Skeletal muscle cell (primary cell): ENCODE data around the gene CBX6.

Experiments used
- DNase-seq: peaks from one replicate; pipeline ENCODE4 v3.0.0-alpha.2; 2010; ENCODE audit warnings: low read depth
- H3K4me3 ChIP-seq: 2 replicates; pipeline ENCODE4 v1.5.1; 2011; ENCODE audit warnings: low read depth, mild to moderate bottlenecking, control low read depth, low read length, moderate library complexity

The CBX6 gene

DNA sequence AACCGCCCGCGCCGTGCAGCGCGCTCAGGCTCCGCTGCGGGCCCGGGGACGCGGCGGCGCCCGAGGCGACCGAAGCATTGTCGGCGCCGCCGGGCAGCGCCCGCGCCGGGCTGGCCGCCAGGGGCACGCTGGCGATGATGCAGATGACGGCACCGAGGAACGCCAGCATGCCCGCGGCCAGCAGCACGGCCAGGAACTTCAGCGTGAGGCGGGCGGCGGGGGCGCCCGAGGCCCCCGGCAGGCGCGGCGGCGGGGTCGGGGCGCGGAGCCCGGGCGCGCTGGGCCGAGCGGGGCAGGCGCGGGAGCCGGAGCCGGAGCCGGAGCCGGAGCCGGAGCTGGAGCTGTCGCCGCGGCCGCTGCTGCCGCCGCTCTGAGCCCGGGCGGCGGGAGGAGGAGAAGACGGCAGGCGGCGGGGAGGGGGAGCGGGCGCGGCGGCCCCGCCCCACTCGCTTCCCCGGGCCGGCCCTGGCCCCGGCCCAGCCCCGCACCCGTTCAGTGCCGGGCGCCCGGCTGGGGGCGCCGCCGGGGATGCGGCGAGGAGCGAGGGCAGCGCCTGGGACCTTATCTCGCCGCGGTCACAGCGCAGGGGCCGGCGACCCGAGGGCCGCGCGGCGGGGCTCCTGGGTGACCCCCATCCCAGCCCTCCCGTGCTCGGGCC, 28.2 kb downstream of the CBX6 start, which contains the start of gene NPTXR:
Gene NPTXR (minus strand): TSS at position 372 of the 658 bp plus-strand sequence.
- DNase-seq: no peak
- peak within 1 kb of the TSS; percentile 37 for H3K4me3 ChIP-seq

DNA sequence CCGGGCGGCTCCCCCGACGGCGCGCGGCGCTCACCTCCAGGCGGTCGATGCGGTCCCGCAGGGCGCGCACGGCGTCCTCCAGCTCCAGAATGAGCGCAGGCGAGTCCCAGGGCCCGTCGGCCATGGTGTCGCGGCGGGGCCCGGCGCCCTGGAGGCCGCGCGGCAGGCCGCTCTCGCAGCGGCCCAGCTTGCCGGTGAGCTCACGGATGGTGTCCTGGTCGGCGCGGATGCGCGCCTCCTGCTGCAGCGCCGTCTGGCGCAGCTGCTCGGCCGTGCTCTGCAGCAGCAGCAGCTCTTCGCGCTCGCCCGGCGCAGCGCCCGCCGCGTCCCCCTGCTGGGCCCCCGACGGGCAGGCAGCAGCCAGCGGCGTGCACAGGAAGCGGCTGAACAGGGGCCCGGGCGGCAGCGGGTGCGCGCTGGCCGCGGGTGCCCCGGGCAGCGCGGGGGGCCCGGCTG, 28.8 kb downstream of the CBX6 start:
- H3K4me3 ChIP-seq: peak overlapping the region; percentile 37

DNA sequence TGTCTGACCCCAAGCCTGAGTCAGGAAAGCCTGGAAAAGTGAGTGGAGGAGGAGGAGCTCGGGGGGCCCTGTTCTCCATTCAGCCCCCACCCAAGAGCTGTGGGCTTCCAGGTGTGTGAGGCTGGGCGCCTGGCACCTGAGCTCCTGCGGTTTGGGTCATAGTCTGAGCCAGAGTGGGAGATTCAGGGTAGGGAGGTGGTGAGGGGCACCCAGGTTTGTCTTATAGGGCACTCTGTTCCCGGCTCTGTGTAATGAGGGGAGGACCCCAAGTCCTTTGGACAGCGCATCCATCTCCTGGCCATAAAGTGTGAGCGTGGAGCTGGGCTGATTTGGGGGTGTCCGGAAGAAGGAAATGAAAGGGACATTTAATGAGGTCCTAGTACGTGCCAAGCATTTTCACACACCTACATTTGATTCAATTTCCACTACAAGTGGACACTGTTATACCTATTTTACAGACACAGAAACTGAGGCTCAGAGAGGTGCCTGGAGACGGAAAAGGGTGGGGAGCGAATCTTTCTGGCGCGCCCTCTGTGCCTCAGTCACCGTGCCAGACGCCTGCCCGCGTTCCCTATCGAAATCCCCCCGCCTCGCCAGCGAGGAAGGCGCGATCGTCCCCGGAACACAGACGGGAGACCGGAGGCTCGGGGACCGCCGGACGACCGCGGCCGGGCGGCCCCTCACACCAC, 29.4 kb downstream of the CBX6 start:
- peak overlapping the region; percentile 37 for H3K4me3 ChIP-seq
- DNase-seq: no peak

More for the DNA sequence above, 28.8 kb downstream of the CBX6 start:
- DNase-seq: peak; percentile 60

DNA sequence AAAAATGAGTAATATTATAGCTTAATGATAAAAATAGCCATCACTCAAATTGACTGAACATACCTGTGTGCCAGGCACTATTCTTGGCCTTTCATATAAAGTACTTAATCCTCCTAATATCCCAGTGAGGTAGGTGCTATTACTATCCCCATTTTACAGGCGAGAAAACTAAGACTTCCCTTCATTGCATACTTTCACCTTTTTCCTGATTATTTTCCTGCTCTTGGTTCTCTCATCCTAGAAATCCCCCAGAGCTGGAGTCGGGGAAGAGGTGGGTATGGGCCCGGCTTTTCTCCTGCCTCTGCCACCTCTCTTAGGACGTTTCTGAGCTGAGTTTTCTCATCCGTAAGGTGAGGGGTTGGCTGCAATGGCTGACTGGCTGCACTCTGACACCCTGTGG, 30.4 kb downstream of the CBX6 start:
- no peak overlapping the region for H3K4me3 ChIP-seq
- DNase-seq: no peak

DNA sequence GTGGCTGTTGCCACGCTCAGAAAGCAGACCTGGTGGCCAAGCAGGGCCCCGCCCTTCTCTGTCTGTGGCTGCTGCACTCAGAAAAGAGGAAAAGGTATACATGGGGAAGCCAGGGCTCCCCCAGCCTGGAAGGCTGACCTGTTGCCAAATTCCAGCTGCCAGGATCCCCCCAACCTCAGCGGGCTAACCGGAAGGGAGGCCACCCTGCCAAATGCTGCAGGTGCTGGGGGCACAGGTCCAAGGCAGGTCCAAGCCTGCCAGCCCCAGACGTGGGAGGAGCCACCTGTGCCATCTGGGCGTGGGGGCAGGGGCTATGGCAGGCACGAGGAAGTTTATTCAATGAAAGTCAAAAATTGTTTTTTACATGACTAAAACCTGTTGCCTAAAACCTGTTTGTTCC, 30.8 kb downstream of the CBX6 start:
- H3K4me3 ChIP-seq: no peak overlapping the region
- no peak for DNase-seq

DNA sequence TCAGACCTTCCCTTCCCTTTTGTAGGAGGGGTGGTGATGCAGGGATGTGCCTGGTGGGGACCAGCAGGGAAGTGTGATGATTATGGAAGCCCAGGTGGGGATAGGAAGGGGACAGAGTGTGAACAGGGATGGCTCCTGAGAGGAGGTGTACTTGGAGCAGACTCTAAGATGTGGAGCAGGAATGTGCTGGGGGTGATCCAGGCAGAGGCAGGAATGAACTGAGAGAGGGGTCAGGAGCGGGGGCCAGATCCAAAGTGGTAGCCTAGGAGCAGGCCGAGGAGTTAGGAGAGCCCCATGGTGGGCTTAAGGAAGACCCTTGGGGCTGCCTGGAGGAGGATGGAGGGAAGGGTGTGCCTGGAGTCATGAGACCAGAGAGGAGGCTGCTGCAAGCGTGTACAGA, 31.9 kb downstream of the CBX6 start:
- no peak for DNase-seq
- H3K4me3 ChIP-seq: no peak overlapping the region

DNA sequence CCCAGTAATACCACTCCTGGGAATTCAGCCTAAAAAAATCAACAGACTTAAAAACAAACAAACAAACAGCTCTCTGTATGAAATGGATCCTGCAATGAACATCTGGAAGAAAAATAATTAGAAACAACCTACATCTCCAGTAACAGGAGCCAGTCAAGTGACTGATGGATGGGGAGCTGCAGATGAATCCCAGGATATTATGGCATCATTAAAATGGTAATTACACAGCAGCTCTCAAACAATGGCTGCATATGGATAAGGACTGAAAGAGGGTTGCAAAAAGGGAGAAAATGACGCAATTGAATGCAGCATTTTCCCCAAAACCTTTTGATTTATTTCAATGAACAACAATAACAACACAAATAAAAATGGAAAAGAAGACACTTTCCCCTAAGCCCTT, 32.3 kb downstream of the CBX6 start:
- no peak for DNase-seq
- H3K4me3 ChIP-seq: no peak overlapping the region

DNA sequence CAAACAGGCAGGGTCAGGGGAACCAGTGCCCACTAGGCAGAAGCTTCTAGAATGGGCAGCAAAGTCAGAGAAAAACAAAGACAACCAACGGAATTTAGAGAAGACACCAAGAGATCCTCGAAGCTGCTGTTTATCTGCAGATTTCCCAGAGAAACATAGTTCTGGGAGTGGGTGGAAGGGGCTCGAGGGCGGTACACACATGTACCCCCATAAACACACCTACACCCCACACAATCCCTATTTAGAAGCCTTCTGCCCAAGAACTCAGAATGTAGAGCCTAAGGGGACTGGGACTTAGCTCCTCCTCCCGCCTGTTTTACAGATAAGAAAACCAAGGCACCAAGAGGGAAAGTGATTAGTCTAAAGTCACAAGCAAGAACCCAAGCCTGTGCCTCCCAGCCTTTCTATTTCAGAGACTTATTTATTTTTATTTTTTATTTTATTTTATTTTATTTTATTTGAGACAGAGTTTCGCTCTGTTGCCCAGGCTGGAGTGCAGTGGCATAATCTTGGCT, 34.5 kb downstream of the CBX6 start:
- DNase-seq: no peak
- H3K4me3 ChIP-seq: no peak overlapping the region

DNA sequence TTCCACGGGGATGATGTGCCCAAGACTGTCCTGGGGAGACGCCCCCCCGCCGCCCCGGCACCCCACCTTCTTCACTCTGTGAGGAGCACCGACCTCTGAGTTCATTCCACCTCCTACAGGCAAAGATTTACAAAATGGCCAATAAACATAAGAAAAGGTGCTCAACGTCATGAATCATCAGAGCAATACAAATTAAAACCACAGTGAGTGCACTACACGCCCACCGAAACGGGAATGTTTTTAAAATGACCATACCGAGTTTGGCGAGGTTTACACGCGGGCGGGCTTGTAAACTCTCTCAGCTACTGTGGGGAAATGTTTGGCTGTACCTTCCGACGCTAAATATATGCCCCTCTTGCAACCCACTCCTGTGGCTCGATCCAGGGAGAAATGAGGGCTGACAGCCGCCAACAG, 36.1 kb downstream of the CBX6 start:
- no peak overlapping the region for H3K4me3 ChIP-seq
- DNase-seq: peak; percentile 8

DNA sequence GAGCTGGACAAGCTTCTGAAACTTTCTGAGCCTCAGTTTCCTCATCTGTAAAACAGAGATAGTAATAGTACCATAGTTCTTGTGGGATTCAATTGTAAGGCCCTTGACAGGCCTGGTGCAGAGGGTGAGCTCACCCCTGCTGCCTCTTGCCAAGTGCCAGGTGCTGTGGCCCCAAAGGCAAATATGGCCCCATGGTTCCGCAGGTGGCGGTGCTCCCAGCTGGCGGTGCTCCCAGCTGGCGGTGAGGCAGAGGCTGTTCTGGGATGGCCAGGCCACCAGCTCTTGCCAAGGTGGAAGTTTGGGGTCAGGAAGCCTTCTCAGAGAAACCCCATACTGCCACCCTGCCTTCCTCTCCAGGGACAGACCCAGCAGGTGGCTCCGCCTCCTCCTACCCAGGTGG, 37.0 kb downstream of the CBX6 start:
- no peak for DNase-seq
- H3K4me3 ChIP-seq: no peak overlapping the region

DNA sequence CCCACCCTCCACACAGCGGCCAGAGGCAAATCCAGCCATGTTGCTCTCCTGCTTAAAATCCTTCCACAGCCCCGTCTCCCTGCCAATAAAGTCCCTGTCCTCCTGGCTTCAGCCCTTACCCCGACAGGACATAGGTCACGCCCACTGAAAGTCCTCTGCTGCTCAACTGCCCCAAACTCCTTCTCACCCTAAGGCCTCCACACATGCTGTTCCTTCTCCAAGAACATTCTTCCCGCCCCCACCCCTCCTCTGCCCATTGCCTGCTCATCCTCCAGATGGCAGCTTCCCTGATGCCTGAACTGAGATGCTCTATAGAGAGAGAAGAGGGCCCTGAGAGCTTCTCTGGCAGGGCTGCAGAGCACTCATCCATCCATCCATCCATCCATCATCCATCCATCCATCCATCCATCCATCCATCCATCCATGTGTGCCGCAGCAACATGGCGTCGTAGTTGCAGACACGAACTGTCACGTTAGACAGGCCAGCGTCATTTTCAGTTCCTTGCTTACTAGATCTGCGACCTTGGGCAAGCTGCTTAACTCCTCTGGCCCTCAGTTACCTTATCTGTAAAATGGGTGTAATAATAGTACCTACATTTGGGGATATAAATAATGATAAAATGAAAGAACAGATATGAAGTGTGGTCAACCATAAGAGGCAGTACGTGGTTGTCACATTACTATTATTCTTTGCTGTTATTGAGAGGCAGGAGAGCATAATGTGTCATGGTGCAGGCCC, 37.6 kb downstream of the CBX6 start:
- no peak overlapping the region for H3K4me3 ChIP-seq
- DNase-seq: no peak

DNA sequence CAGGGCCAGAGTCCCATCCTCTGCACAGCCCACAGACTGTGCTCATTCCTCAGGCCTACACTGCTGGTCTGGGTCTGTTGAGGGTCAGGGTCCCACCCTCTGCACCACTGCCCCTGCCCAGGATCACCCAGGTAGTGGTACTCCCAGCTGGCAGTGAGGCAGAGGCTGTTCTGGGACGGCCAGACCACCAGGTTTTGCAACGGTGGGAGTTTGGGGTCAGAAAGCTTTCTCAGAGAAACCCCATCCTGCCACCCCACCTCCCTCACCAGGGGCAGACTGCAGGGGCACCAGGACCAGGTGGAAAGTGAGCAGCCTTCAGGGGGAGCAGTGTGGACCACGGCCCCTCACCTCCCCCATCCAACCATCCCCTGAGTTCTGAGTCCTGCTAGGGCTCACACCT, 39.0 kb downstream of the CBX6 start:
- H3K4me3 ChIP-seq: no peak overlapping the region
- DNase-seq: no peak

DNA sequence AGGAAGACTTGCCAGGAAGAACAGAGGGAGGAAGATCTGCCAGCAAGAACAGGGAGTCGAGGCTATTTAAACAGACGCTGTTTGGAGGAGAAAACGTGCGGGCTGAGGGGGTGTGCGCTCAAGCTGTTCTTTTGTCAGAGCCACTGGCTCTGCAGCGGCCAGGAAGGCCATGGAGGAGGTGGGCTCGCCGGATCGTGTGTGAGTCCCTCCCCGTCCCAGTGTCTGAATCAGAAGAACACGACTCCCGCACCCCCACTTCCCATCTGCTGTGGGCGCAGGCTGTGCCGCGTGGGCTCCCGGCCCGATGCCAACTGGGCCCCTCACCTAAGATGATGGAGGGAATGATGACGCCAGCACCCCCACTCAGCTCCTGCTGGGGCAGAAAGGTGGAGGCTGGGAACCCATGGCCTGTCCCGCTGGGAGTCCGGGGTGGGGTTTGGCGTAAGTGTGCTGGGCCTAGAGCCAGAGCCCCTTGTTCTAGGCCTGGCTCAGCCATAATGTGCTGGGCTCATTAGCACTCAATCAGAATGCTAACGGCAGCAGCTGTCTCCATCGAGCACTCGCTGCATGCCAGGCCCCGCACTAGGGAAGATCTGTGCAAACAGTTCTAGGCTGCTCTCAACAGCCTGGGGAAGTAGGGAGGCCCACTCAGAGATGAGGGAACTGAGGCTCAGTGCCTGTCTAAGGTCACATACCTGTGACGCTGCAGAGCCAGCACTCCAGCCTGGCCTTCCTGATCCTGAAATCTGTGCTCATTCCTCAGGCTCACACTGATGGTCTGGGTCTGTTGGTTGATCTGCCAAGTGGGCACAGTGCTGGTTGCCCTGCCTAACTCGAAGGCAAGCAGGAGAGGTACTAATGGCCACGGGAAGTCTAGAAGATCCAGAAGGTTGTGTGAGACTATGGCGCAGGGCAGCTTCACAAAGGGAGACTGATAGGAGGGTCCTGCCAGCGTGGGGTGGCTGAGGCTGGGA, 39.7 kb downstream of the CBX6 start:
- DNase-seq: no peak
- no peak overlapping the region for H3K4me3 ChIP-seq

DNA sequence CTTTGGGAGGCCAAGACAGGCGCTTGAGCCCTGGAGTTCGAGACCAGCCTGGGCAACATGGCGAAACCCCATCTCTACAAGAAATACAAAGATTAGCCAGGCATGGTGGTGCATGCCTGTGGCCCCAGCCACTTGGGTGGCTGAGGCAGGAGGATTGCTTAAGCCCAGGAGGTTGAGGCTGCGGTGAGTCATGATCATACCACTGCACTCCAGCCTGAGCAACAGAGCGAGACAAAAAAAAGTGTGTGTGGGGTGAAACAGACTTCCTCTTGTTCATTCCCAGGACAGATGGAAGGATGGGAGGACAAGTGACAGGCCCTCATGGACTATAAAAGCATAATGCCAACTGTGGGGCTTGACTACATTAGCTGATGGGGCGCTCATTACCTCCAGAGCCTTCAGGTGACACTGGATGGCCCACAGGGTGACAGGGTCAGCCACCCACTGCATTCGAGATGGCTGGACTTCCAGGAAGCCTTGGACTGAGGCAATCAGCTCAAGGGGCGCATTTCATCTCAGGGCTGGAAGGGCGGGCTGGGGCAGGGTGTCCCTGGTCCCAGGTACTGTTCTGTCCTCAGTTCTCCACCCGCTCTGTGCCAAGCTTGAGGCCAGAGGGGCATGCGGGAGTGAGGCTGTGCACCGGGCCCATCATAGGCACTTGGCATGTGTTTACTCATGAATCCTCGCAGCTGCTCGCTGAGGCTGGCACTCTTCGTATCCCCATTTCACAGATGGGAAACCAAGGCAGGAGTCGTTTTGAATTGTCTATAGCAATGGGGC, 40.7 kb downstream of the CBX6 start:
- DNase-seq: peak; percentile 8
- H3K4me3 ChIP-seq: no peak overlapping the region

DNA sequence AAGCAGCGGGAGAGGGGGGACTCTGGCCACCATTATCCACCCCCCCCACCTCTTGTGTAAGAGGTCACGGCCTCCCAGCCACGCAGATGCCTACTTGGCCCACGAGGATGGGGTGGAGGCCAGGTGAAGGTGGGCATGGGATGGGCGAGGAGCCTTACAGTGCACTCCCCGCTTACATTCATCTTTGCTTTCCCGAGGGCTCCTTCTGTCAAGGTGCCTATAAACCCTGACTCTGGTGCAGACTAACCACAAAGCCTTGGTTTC, 41.2 kb downstream of the CBX6 start:
- DNase-seq: no peak
- H3K4me3 ChIP-seq: no peak overlapping the region

DNA sequence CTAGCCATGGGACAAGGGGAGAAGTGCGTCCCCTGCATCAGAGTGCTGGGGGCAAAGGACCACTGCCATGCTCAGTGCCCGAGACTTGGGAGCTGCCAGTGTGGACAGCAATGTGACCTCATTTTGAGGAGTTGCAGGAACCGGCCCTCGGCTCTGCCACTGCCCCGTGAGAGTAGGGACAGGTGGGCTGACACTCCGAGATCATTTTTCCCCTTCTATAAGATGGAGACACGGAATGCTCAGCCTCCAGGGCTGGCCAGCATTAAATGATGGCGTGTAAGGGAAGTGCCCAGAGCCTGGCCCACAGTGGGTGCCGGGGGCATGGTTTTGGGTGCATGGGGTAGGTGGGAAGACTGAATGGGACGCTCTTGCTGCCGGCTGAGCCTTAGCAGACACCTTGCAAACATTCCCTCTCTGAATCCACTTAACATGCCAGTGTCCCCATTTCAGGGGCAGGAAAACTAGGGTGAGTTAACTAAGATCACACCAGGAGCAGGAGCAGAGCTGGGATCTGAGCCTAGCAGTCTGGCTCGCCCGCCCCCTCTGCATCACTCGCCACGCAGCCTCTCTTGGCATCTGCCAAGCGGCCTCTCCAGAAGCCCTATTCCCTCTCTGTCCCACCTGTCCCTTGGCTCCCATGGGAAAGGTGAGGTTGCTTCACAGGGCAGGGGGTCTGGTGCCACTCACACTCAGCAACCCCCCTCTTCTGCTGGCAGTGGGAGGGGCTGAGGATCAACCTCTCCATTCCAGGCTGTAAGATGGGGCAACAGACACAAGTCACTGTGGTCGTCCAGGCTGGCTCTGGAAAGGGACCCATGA, 41.8 kb downstream of the CBX6 start:
- H3K4me3 ChIP-seq: no peak overlapping the region
- no peak for DNase-seq

DNA sequence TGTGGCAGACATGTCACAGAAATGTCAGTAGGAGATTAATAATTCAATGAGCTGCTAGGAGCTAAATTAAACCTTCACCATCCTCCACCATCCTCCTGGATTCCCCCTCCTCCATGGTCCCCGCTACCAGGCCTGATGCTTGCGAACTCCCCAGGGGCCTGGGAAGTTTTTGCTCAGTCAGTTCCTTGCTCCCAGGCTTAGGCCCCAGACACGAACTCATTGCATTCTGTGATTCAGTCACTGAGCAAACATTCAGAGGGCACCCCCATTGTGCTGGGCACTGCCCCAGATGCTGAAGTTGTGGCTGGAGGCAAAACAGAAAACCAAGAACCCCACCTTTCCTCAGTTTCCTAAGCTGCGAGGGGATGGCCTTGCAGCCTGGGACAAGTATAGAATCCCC, 42.5 kb downstream of the CBX6 start:
- no peak overlapping the region for H3K4me3 ChIP-seq
- DNase-seq: no peak

DNA sequence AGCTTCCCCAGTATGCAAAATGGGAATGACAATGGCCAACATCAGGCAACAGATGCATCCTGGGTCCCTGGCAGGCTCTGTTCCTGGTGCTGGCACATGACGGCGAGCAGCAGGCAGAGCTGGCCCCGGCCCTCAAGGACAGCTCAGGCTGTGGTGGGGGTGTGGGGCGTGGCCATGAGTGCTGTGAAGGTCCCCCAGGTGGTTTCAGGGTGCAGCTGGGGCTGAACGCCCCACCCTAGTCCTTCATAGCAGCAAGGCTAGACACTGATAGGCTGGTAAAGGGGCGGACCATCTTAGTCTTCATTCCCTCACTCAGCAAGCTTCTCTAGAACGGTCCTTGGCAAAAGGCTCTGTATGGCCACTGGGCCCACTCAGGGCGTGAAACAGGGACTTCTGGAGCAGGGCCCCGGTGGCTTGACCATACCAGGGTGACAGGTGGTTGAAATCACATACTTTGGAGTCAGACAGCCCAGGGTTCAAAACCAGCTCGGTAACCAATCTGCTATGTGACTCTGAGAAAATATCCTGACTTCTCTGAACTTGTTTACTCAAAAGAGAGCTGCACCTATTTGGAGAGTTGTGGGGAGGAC, 43.3 kb downstream of the CBX6 start:
- DNase-seq: no peak
- no peak overlapping the region for H3K4me3 ChIP-seq
